Endometrial microvascular endothelial cells (primary cell): ENCODE data around the gene ENKD1. TPM values are rescaled to one million over a fixed set of nuclear protein-coding genes. Genes with fewer than 3 reads are reported as not detected.

Source experiments
- in situ Hi-C: cut with HindIII; loops from 2 replicates; pipeline ENCODE4 v1.10.0; 2017; ENCODE audit warnings: low sequenced_read_pairs, low pct_unique_long_range_greater_than_20kb; ENCODE audit errors: inconsistent ontology term
- total RNA-seq: library from RNA; depleted of rRNA; stranded (reverse); fragments of >200 nt; gene quantifications from one replicate; pipeline ENCODE4 v1.2.3, GENCODE V29; 2015; ENCODE audit errors: inconsistent ontology term

ENKD1 gene
- total RNA-seq, 1 donor from 2014 or later = 18.1 TPM

- in situ Hi-C loops = no loop called here
These were observed 28.9 kb downstream of the ENKD1 start for GRCh38 chr16:67637625-67638024.

DNA sequence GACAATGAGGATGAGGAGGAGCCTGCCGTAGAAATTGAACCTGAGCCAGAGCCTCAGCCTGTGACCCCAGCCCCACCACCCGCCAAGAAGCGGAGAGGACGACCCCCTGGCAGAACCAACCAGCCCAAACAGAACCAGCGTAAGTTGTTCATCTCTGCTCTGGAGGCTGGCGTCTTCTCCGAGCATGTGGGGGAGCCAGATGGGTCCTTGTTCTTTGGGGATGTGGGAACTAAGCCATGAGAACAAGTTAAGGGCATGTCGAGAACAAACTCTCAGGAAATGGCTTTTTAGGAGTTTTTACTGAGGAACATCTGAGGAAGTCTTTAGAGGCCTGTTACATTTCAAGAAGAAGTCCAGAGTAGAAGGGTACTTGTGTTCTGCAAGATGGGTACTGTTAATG is 29.8 kb downstream of the ENKD1 start:
- in situ Hi-C loops = no loop called here

DNA sequence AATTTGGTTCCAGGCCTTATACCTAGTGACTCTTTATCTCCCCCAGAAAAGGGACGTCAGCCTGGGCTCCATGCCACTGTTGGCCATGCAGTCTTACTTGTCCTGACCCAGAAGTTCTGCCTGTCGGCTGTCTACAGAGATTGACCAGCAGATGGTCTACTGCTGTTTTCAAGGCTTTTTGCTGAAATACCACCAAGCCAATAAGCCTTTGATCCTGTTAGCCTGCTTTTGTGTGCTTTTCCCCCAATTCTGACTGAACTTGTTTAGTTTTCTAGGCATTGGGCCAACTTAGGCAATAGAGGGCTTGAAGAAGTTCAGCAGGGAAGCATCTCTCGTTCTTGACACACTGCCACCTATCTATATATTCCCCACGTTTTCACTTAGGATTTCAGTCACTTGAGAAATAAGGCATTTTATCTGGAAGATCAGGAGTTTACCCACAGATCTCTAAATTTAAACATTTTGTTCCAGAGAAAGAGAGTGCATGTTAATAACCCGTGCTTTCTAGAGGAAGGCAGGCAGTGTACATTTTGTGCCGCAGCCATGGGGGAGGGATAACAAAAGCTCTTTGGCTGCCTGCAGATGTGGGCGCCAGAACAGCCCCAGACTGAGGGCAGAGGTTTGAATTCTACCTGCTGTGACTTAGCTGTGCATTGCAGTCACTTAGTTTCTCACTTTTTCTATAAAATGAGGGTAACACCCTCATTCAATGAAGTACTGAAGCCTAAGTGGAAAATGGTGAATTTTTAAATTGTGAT is 34.0 kb downstream of the ENKD1 start:
- in situ Hi-C loops = no loop called here

DNA sequence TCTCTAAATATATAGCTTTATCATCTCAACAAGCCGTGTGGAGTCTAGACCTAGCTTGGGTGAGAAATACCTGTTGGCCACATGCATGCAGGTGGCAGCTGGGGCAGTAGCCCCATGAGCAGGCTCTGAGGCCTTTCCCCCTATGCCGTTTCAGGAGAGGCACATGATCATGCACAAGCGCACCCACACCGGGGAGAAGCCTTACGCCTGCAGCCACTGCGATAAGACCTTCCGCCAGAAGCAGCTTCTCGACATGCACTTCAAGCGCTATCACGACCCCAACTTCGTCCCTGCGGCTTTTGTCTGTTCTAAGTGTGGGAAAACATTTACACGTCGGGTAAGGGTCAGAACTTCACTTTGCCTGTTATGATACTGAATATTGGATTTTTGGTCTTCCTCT is 38.3 kb downstream of the ENKD1 start:
- in situ Hi-C loops = no loop called here

GRCh38 chr16:67613808-67614207 is 52.7 kb downstream of the ENKD1 start:
- in situ Hi-C loops = no loop called here

Other genes with a start within 250 kb of the ENKD1 start
- not detected for gene HSD11B2, start 235.6 kb downstream of the ENKD1 start, total RNA-seq
- gene ATP6V0D1, start 185.6 kb downstream of the ENKD1 start, total RNA-seq = 175 TPM
- not detected for gene AGRP, start 183.2 kb downstream of the ENKD1 start, total RNA-seq
- 47.0 TPM for gene RIPOR1, start 137.9 kb downstream of the ENKD1 start, total RNA-seq
- 29.8 TPM for gene CTCF, start 104.2 kb downstream of the ENKD1 start, total RNA-seq
- gene CARMIL2, start 21.6 kb downstream of the ENKD1 start, total RNA-seq = 0.09 TPM
- gene ACD, start 6.5 kb downstream of the ENKD1 start, total RNA-seq = 38.8 TPM
- 2.5 TPM for gene PARD6A, start 5.8 kb downstream of the ENKD1 start, total RNA-seq
- 2.7 TPM for gene C16orf86, start 64 bp upstream of the ENKD1 start, total RNA-seq
- gene GFOD2, start 52.6 kb upstream of the ENKD1 start, total RNA-seq = 27.0 TPM
- gene RANBP10, start 139.8 kb upstream of the ENKD1 start, total RNA-seq = 6.1 TPM
- not detected for gene TSNAXIP1, start 140.1 kb upstream of the ENKD1 start, total RNA-seq
- 33.0 TPM for gene THAP11, start 175.6 kb upstream of the ENKD1 start, total RNA-seq
- 171 TPM for gene NUTF2, start 180.2 kb upstream of the ENKD1 start, total RNA-seq
- 37.8 TPM for gene CENPT, start 180.9 kb upstream of the ENKD1 start, total RNA-seq
- 99.8 TPM for gene EDC4, start 206.3 kb upstream of the ENKD1 start, total RNA-seq
- not detected for gene NRN1L, start 218.1 kb upstream of the ENKD1 start, total RNA-seq
- gene PSKH1, start 226.5 kb upstream of the ENKD1 start, total RNA-seq = 6.9 TPM